Neural progenitor cell (in vitro differentiated cells): ENCODE results near the gene ANKS1B. TPM values are rescaled to one million over a fixed set of nuclear protein-coding genes. Genes with fewer than 3 reads are reported as not detected.

ENCODE experiments used
- DNase-seq: peaks from one replicate; pipeline ENCODE4 v3.0.0-alpha.2; 2016; ENCODE audit warnings: low spot score
- H2AFZ ChIP-seq: fragments of 200-600 bp; sonication (generic); replicated peaks from 2 replicates; pipeline ENCODE4 v1.6.1; 2016; ENCODE audit warnings: antibody characterized with exemption
- H3F3A ChIP-seq: fragments of 200-600 bp; sonication (generic); 2 replicates; pipeline ENCODE4 v1.6.1; 2016; ENCODE audit warnings: antibody characterized with exemption, low read depth
- H3K27ac ChIP-seq: fragments of 200-600 bp; sonication (generic); 2 replicates; pipeline ENCODE4 v1.5.1; 2016; ENCODE audit warnings: mild to moderate bottlenecking
- H3K27me3 ChIP-seq: fragments of 200-600 bp; sonication (generic); 2 replicates; pipeline ENCODE4 v1.6.1; 2016; ENCODE audit warnings: mild to moderate bottlenecking, moderate library complexity
- H3K36me3 ChIP-seq: fragments of 200-600 bp; sonication (generic); 2 replicates; pipeline ENCODE4 v1.5.1; 2016
- H3K4me1 ChIP-seq: fragments of 200-600 bp; sonication (generic); 2 replicates; pipeline ENCODE4 v1.6.1; 2016; ENCODE audit warnings: mixed run types
- H3K4me2 ChIP-seq: fragments of 200-600 bp; sonication (generic); 2 replicates; pipeline ENCODE4 v1.6.1; 2016
- H3K4me3 ChIP-seq: fragments of 200-600 bp; sonication (generic); 2 replicates; pipeline ENCODE4 v1.5.1; 2016
- H3K79me2 ChIP-seq: fragments of 200-600 bp; sonication (generic); 2 replicates; pipeline ENCODE4 v1.6.1; 2016; ENCODE audit warnings: low read depth
- H3K9ac ChIP-seq: fragments of 200-600 bp; sonication (generic); 2 replicates; pipeline ENCODE4 v1.6.1; 2016
- H3K9me3 ChIP-seq: fragments of 200-600 bp; sonication (generic); 2 replicates; pipeline ENCODE4 v1.5.1; 2016; ENCODE audit warnings: low read depth
- H4K20me1 ChIP-seq: fragments of 200-600 bp; sonication (generic); 2 replicates; pipeline ENCODE4 v1.6.1; 2016; ENCODE audit warnings: low read depth
- H3K27ac Mint-ChIP-seq: 3 replicates; pipeline ENCODE4 v1.8.0; 2021; ENCODE audit warnings: mixed read lengths
- H3K27me3 Mint-ChIP-seq: 2 replicates; pipeline ENCODE4 v1.8.0; 2022; ENCODE audit warnings: low read depth, mild to moderate bottlenecking, inconsistent platforms, moderate library complexity, mixed read lengths; ENCODE audit not compliant: insufficient read depth
- H3K36me3 Mint-ChIP-seq: 3 replicates; pipeline ENCODE4 v1.8.0; 2021; ENCODE audit warnings: mixed read lengths
- H3K4me1 Mint-ChIP-seq: 3 replicates; pipeline ENCODE4 v1.8.0; 2021; ENCODE audit warnings: mixed read lengths
- H3K4me3 Mint-ChIP-seq: 3 replicates; pipeline ENCODE4 v1.8.0; 2021; ENCODE audit warnings: mild to moderate bottlenecking, moderate library complexity, mixed read lengths
- H3K9me3 Mint-ChIP-seq: 3 replicates; pipeline ENCODE4 v1.8.0; 2020; ENCODE audit warnings: mixed read lengths
- EZH2 ChIP-seq: fragments of 200-600 bp; sonication (generic); IDR thresholded peaks from 2 replicates; pipeline ENCODE4 v1.6.1; 2017; ENCODE audit warnings: antibody characterized with exemption, mild to moderate bottlenecking, moderate library complexity
- EZH2phosphoT487 ChIP-seq: fragments of 200-600 bp; sonication (generic); IDR thresholded peaks from 2 replicates; pipeline ENCODE4 v1.6.1; 2017; ENCODE audit warnings: antibody characterized with exemption
- total RNA-seq: library from RNA; depleted of rRNA; stranded (reverse); fragments of >200 nt; gene quantifications from 2 replicates; pipeline ENCODE4 v1.2.3, GENCODE V29; 2015; ENCODE audit warnings: low replicate concordance
- TF ChIP-seq, protein P1 (sequence below): fragments of 200-600 bp; sonication (generic); IDR thresholded peaks from 2 replicates; pipeline ENCODE4 v1.5.1; 2017; ENCODE audit warnings: antibody characterized with exemption, mild to moderate bottlenecking

The ANKS1B gene
- total RNA-seq, 1 donor from 2014 or later, result 7.9 TPM

GRCh38 chr12:99521664-99522063 lies 463.1 kb downstream of the ANKS1B start:
- no peak for TF ChIP-seq EZH2phosphoT487
- TF ChIP-seq EZH2, result no peak
- TF ChIP-seq, protein P1, sequence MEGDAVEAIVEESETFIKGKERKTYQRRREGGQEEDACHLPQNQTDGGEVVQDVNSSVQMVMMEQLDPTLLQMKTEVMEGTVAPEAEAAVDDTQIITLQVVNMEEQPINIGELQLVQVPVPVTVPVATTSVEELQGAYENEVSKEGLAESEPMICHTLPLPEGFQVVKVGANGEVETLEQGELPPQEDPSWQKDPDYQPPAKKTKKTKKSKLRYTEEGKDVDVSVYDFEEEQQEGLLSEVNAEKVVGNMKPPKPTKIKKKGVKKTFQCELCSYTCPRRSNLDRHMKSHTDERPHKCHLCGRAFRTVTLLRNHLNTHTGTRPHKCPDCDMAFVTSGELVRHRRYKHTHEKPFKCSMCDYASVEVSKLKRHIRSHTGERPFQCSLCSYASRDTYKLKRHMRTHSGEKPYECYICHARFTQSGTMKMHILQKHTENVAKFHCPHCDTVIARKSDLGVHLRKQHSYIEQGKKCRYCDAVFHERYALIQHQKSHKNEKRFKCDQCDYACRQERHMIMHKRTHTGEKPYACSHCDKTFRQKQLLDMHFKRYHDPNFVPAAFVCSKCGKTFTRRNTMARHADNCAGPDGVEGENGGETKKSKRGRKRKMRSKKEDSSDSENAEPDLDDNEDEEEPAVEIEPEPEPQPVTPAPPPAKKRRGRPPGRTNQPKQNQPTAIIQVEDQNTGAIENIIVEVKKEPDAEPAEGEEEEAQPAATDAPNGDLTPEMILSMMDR, result no peak
- no peak overlapping the region for H3K4me3 Mint-ChIP-seq
- H3K27me3 Mint-ChIP-seq, result no peaks in the 10 kb centered on the region

GRCh38 chr12:99513066-99513465 lies 471.7 kb downstream of the ANKS1B start:
- Mint-ChIP-seq H3K9me3 (peaks cover 8% of the 10 kb centered on the region), H3K36me3 (no peaks in the 10 kb centered on the region), H3K27ac (no peak overlapping the region), H3K4me1 (no peaks in the 10 kb centered on the region), H3K4me3 (no peak overlapping the region), H3K27me3 (no peaks in the 10 kb centered on the region)
- no peak for DNase-seq
- H3F3A ChIP-seq, result no peaks in the 10 kb centered on the region
- no peak overlapping the region for H3K27ac ChIP-seq
- no peak overlapping the region for H2AFZ ChIP-seq
- no peak overlapping the region for H3K4me3 ChIP-seq
- no peaks in the 10 kb centered on the region for H4K20me1 ChIP-seq
- H3K9me3 ChIP-seq, result no peaks in the 10 kb centered on the region
- H3K79me2 ChIP-seq, result no peaks in the 10 kb centered on the region
- TF ChIP-seq, protein P1, result no peak
- TF ChIP-seq EZH2, result no peak
- TF ChIP-seq EZH2phosphoT487, result no peak
- no peaks in the 10 kb centered on the region for H3K27me3 ChIP-seq
- no peaks in the 10 kb centered on the region for H3K4me1 ChIP-seq
- no peaks in the 10 kb centered on the region for H3K36me3 ChIP-seq
- no peak overlapping the region for H3K4me2 ChIP-seq
- H3K9ac ChIP-seq, result no peak overlapping the region

More at GRCh38 chr12:99521664-99522063, 463.1 kb downstream of the ANKS1B start:
- Histone ChIP-seq H3K36me3 (no peaks in the 10 kb centered on the region), H2AFZ (no peak overlapping the region), H3K27ac (no peak overlapping the region), H3K4me2 (no peak overlapping the region), H4K20me1 (no peaks in the 10 kb centered on the region), H3K79me2 (no peaks in the 10 kb centered on the region), H3K4me1 (no peaks in the 10 kb centered on the region), H3K4me3 (no peak overlapping the region), H3K27me3 (no peaks in the 10 kb centered on the region), H3K9ac (no peak overlapping the region), H3F3A (no peaks in the 10 kb centered on the region), H3K9me3 (no peaks in the 10 kb centered on the region)
- Mint-ChIP-seq H3K36me3 (no peaks in the 10 kb centered on the region), H3K4me1 (no peaks in the 10 kb centered on the region), H3K9me3 (peaks cover 2% of the 10 kb centered on the region), H3K27ac (no peak overlapping the region)
- no peak for DNase-seq

DNA sequence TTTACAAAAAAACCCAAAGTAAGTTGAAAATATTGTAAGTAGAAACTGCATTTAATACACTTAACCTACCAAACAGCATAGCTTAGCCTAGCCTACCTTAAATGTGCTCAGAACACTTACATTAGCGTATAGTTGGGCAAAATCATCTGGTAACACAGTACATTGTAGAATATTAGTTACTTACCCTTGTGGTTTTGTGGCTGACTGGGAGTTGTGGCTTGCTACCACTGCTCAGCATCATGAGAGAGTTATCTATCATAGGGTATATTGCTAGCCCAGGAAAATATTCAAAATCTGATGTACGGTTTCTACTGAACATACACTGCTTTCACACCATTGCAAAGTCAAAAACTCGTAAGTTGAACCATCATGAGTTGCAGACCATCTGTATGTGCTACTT lies 478.9 kb downstream of the ANKS1B start:
- Histone ChIP-seq H3K36me3 (no peaks in the 10 kb centered on the region), H3K27ac (no peak overlapping the region), H4K20me1 (no peaks in the 10 kb centered on the region), H3K9me3 (no peaks in the 10 kb centered on the region), H3F3A (no peaks in the 10 kb centered on the region), H3K4me3 (no peak overlapping the region), H2AFZ (no peak overlapping the region), H3K9ac (no peak overlapping the region), H3K4me2 (no peak overlapping the region), H3K27me3 (no peaks in the 10 kb centered on the region), H3K4me1 (no peaks in the 10 kb centered on the region), H3K79me2 (no peaks in the 10 kb centered on the region)
- H3K36me3 Mint-ChIP-seq, result no peaks in the 10 kb centered on the region
- H3K27me3 Mint-ChIP-seq, result no peaks in the 10 kb centered on the region
- no peak overlapping the region for H3K4me3 Mint-ChIP-seq
- TF ChIP-seq, protein P1, result no peak
- no peak for DNase-seq
- no peak overlapping the region for H3K27ac Mint-ChIP-seq
- H3K4me1 Mint-ChIP-seq, result no peaks in the 10 kb centered on the region
- H3K9me3 Mint-ChIP-seq, result peaks cover 4% of the 10 kb centered on the region
